HCT116 (cell line): ENCODE measurements around the gene BNIPL.

Experiments used
- EZH2phosphoT487 ChIP-seq: fragments of 200-600 bp; IDR thresholded peaks from 2 replicates; pipeline ENCODE4 v1.6.1; 2018; ENCODE audit warnings: antibody characterized with exemption, borderline replicate concordance
- REST ChIP-seq: IDR thresholded peaks from 2 replicates; pipeline ENCODE4 v1.6.1; 2012; ENCODE audit warnings: low read depth

GRCh38 chr1:151055581-151055980 is 19.2 kb downstream of the BNIPL start:
- no peak for TF ChIP-seq REST
- no peak for TF ChIP-seq EZH2phosphoT487
